ENCODE results near the gene PAIP2.
"Not testable (repeated sequence)": the region's sequence is repeated elsewhere in the genome, so short reads cannot be mapped to it uniquely, and the experiment has no call there.

The PAIP2 gene

DNA sequence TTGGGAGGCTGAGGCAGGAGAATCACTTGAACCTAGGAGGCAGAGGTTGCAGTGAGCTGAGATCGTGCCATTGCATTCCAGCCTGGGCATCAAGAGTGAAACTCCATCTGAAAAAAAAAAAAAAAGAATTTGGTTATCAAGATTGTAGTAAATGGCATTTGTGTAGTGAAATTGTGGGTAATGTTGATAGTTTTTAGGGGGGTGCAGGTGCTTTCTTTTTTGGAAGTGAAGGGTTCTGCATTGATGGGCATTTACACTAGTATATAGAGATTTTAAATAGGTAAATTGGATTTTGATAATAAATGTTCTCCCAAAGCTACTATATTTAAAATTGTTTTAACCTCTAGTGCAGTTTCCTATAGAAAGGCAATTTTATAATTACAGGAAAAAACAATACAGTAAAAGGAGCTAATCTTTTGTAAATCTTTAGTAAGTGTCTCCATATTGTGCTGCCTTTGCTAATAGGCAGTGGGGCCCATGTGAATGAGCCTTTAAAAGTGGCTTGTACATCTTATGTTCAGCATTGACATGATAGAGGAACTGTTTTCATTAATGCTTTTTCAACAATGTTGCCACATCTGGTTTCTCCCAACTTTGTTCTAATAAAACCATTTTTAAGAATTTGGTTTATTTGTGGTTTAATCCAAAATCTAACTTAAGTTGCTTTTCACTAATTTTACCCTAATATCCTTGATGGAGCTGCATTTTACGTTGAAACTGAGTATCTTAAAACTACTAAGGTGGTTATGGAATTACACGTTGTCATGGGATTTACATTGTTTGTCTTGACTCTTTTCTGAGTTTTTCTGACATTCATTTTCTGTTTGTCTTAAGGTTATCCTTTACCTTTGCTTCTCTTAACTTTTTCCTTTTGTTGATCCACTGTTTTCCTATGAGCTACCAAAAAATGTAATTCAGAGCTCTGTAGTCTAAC is 37.0 kb upstream of the PAIP2 start:
- no peak for TF ChIP-seq CTCF (IDR thresholded peaks at IDR 0.05; ENCODE audit: control insufficient read depth, insufficient read depth, low read depth, low read length, missing control alignments)
- no peak overlapping the region for H3K4me3 ChIP-seq (ENCODE audit: control insufficient read depth, low read depth, low read length)
- DNase-seq (ENCODE audit: low read depth), result no peak

DNA sequence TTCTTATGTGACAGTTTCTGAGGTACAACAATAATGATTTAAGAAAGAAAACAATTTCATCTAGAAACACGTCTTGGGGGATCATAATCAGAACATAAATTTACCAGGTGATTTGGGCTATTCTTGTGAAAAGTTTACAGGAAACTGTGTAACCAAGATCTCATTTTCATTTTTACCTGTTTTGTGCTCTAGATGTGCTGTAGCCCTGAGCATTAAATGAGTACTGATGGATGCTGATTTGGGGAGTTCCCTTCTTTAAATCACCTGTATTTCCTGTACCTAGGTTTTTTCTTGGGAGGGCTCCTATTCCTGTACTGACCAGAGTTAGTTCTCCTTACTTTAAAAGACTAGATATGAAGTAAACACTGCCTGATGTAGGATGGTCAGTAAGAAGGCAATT is 35.5 kb upstream of the PAIP2 start:
- no peak for DNase-seq (ENCODE audit: low read depth)
- no peak for TF ChIP-seq CTCF (IDR thresholded peaks at IDR 0.05; ENCODE audit: control insufficient read depth, insufficient read depth, low read depth, low read length, missing control alignments)
- H3K4me3 ChIP-seq (ENCODE audit: control insufficient read depth, low read depth, low read length), result no peak overlapping the region

DNA sequence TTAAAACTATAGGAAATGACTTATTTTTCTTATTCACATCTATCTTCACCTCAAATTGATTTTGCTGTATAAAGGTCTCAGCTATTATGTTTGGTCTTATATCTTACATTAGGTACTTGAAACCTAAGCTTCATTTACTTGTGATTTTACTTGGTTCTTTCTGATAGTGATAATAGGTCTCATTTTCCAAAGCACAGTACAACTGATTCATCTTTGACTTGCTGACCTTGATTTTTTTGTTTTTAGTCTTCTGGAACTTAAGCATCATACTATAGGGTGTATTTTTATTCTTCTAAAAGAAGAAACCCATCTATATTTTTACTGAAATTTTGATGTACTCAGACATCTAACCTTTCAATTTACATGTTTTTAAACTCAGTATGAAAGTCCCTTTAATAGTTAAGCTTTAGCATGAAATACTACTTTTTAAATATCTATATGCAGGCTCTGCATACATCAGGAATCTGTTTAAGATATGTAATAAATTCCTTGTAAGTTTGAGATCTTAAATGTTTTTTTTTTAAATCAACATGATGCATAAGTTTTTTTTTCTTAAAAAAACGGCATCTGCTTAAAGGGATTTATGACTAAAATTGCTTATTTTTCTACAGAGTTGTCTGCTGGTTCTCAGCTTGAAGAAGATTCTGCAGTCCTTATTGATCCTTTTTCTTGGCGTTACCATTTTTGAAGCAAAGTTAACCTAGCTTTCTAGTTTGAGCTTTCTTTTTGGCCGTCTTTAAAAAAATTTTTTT is 34.9 kb upstream of the PAIP2 start:
- no peak for TF ChIP-seq CTCF (IDR thresholded peaks at IDR 0.05; ENCODE audit: control insufficient read depth, insufficient read depth, low read depth, low read length, missing control alignments)
- H3K4me3 ChIP-seq (ENCODE audit: control insufficient read depth, low read depth, low read length), result no peak overlapping the region
- DNase-seq (ENCODE audit: low read depth), result no peak

- no peak for DNase-seq (ENCODE audit: low read depth)
- H3K4me3 ChIP-seq (ENCODE audit: control insufficient read depth, low read depth, low read length), result no peak overlapping the region
- TF ChIP-seq CTCF (IDR thresholded peaks at IDR 0.05; ENCODE audit: control insufficient read depth, insufficient read depth, low read depth, low read length, missing control alignments), result no peak
These were observed 32.9 kb upstream of the PAIP2 start for GRCh38 chr5:139308797-139309196.

GRCh38 chr5:139310715-139311186 is 30.9 kb upstream of the PAIP2 start:
- DNase-seq (ENCODE audit: low read depth); H3K4me3 ChIP-seq (ENCODE audit: control insufficient read depth, low read depth, low read length): not testable (repeated sequence)

DNA sequence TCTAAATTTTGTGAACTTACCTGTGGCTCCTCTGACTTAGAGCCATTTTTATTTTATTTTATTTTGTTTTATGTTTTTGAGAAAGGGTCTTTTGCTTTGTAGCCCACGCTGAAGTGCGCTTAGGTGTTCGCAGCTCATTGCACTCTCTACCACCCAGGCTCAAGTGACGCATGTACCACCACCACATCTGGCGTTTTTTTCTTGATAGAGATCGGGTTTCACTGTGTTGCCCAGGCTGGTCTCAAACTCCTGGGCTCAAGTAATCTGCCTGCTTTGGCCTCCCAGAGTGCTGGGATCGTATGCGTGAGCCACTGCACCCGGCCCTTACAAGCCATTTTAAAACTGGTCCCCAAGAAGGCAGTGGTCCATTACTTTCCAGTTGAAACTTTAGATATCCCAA is 29.6 kb upstream of the PAIP2 start:
- no peak for DNase-seq (ENCODE audit: low read depth)
- no peak overlapping the region for H3K4me3 ChIP-seq (ENCODE audit: control insufficient read depth, low read depth, low read length)
- TF ChIP-seq CTCF (IDR thresholded peaks at IDR 0.05; ENCODE audit: control insufficient read depth, insufficient read depth, low read depth, low read length, missing control alignments), result no peak

DNA sequence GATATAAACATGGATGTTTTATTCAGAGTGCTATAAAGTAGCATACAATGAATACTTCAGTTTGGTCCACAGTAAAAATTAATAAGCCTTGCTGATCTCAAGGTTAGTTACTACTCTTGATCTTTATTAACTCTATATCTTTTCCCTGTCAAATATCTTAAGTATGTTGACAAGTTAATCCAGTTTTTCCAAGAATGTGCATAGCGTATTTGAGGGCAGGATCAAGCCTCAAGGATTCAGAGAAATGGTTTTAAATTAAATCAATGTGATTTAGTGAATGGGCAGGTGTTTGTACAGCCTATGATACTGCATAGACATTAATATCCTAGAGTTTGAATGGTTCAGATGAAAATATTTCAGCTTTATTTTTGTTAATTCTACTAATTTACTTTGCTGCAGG is 27.4 kb upstream of the PAIP2 start:
- no peak overlapping the region for H3K4me3 ChIP-seq (ENCODE audit: control insufficient read depth, low read depth, low read length)
- TF ChIP-seq CTCF (IDR thresholded peaks at IDR 0.05; ENCODE audit: control insufficient read depth, insufficient read depth, low read depth, low read length, missing control alignments), result no peak
- DNase-seq (ENCODE audit: low read depth), result no peak

Measured in AG09309 (cell line).